Measurements from ENCODE around the gene NFIB. TPM values are rescaled to one million over a fixed set of nuclear protein-coding genes. Genes with fewer than 3 reads are reported as not detected.

Gene NFIB
- polyA plus RNA-seq, 1 donor (not counting 4 experiments of a cell fraction or from before 2014, with no cell fraction given) = 8.9 TPM

- H2AFZ ChIP-seq (ENCODE audit: control insufficient read depth, low read length) = peak overlapping the region; percentile 65
- dilution Hi-C loops (cut with MboI; ENCODE audit: extremely low pct_ligation_motif_present, low sequenced_read_pairs) = no loop called here
- H3K79me2 ChIP-seq (ENCODE audit: control insufficient read depth, insufficient read depth, low read length) = peaks cover 9% of the 10 kb centered on the region
- no peaks in the 10 kb centered on the region for H3K27me3 ChIP-seq (ENCODE audit: control insufficient read depth, extremely low read depth, insufficient read depth, low read length)
- no peak for TF ChIP-seq EZH2 (IDR thresholded peaks at IDR 0.05; ENCODE audit: low read length)
- no peak for TF ChIP-seq CTCF (optimal IDR thresholded peaks at IDR 0.05 in 1 of 3, IDR thresholded peaks at IDR 0.05 in 1 of 3, conservative IDR thresholded peaks at IDR 0.05 in 1 of 3; ENCODE audit: extremely low read depth in 1 of 3, insufficient read depth in 2 of 3, low read length in 3 of 3)
- no peak for DNase-seq (ENCODE audit: low read depth, low spot score)
- no peaks in the 10 kb centered on the region for H3K36me3 ChIP-seq (ENCODE audit: control insufficient read depth in 2 of 2, extremely low read depth in 1 of 2, insufficient read depth in 2 of 2, low read length in 2 of 2)
- peak overlapping the region; percentile 62 for H3K4me2 ChIP-seq (ENCODE audit: control insufficient read depth, extremely low read depth, insufficient read depth, low read depth, low read length)
- peak overlapping the region; percentile 62 for H3K9ac ChIP-seq (ENCODE audit: control insufficient read depth, extremely low read depth, insufficient read depth, low read length)
- FAIRE-seq = peak; percentile 5
- peaks cover 58% of the 10 kb centered on the region for H3K4me1 ChIP-seq (ENCODE audit: control insufficient read depth, extremely low read depth, insufficient read depth, low read length)
- H3K9me1 ChIP-seq (ENCODE audit: control insufficient read depth, extremely low read depth, insufficient read depth, low read length) = no peaks in the 10 kb centered on the region
- H3K27ac ChIP-seq (ENCODE audit: control insufficient read depth, insufficient read depth, low read length) = peak overlapping the region; percentile 54
- H3K4me3 ChIP-seq (ENCODE audit: control insufficient read depth in 2 of 3, extremely low read depth in 1 of 3, insufficient read depth in 2 of 3, low read depth in 1 of 3, low read length in 3 of 3) = peak overlapping the region in 2 of 3 experiments; percentile 9 to 27
- H3K9me3 ChIP-seq (ENCODE audit: control insufficient read depth, low read depth, low read length) = no peaks in the 10 kb centered on the region
- no peaks in the 10 kb centered on the region for H4K20me1 ChIP-seq (ENCODE audit: control insufficient read depth, extremely low read depth, insufficient read depth, low read length)
Observed at GRCh38 chr9:14317667-14318320, 3.9 kb upstream of the NFIB start.

GRCh38 chr9:14316602-14317300, 2.8 kb upstream of the NFIB start:
- Histone ChIP-seq H3K36me3 (ENCODE audit: control insufficient read depth in 2 of 2, extremely low read depth in 1 of 2, insufficient read depth in 2 of 2, low read length in 2 of 2) (no peaks in the 10 kb centered on the region), H3K9me1 (ENCODE audit: control insufficient read depth, extremely low read depth, insufficient read depth, low read length) (no peaks in the 10 kb centered on the region), H3K9ac (ENCODE audit: control insufficient read depth, extremely low read depth, insufficient read depth, low read length) (peak overlapping the region; percentile 62), H3K27me3 (ENCODE audit: control insufficient read depth, extremely low read depth, insufficient read depth, low read length) (no peaks in the 10 kb centered on the region), H3K4me3 (ENCODE audit: control insufficient read depth in 2 of 3, extremely low read depth in 1 of 3, insufficient read depth in 2 of 3, low read depth in 1 of 3, low read length in 3 of 3) (peak overlapping the region in 2 of 3 experiments; percentile 27 to 40), H3K79me2 (ENCODE audit: control insufficient read depth, insufficient read depth, low read length) (peaks cover 20% of the 10 kb centered on the region), H3K4me1 (ENCODE audit: control insufficient read depth, extremely low read depth, insufficient read depth, low read length) (peaks cover 58% of the 10 kb centered on the region), H2AFZ (ENCODE audit: control insufficient read depth, low read length) (peak overlapping the region; percentile 71), H4K20me1 (ENCODE audit: control insufficient read depth, extremely low read depth, insufficient read depth, low read length) (no peaks in the 10 kb centered on the region), H3K27ac (ENCODE audit: control insufficient read depth, insufficient read depth, low read length) (peak overlapping the region; percentile 54), H3K9me3 (ENCODE audit: control insufficient read depth, low read depth, low read length) (no peaks in the 10 kb centered on the region), H3K4me2 (ENCODE audit: control insufficient read depth, extremely low read depth, insufficient read depth, low read depth, low read length) (peak overlapping the region; percentile 62)
- DNase-seq (ENCODE audit: low read depth, low spot score) (no peak), FAIRE-seq (no peak)
- TF ChIP-seq CTCF (optimal IDR thresholded peaks at IDR 0.05 in 1 of 3, IDR thresholded peaks at IDR 0.05 in 1 of 3, conservative IDR thresholded peaks at IDR 0.05 in 1 of 3; ENCODE audit: extremely low read depth in 1 of 3, insufficient read depth in 2 of 3, low read length in 3 of 3) (no peak), EZH2 (IDR thresholded peaks at IDR 0.05; ENCODE audit: low read length) (no peak)
- dilution Hi-C loops (cut with MboI; ENCODE audit: extremely low pct_ligation_motif_present, low sequenced_read_pairs) = no loop called here

All from keratinocyte (primary cell).